Neural crest cell (in vitro differentiated cells): ENCODE measurements around the gene RAB3IL1. TPM values are rescaled to one million over a fixed set of nuclear protein-coding genes. Genes with fewer than 3 reads are reported as not detected.

Experiments
- DNase-seq: peaks from one replicate; pipeline ENCODE4 v3.0.0; 2021; ENCODE audit warnings: low read depth, mixed read lengths, low spot score
- H3K27ac Mint-ChIP-seq: one replicate; pipeline ENCODE4 v1.8.0; 2021; ENCODE audit warnings: mild to moderate bottlenecking, mixed read lengths; ENCODE audit not compliant: unreplicated experiment
- H3K27me3 Mint-ChIP-seq: 2 replicates; pipeline ENCODE4 v1.8.0; 2021; ENCODE audit warnings: low read depth, mild to moderate bottlenecking, mixed read lengths
- H3K36me3 Mint-ChIP-seq: 2 replicates; pipeline ENCODE4 v1.8.0; 2021; ENCODE audit warnings: low read depth, mild to moderate bottlenecking, mixed read lengths
- H3K4me1 Mint-ChIP-seq: 2 replicates; pipeline ENCODE4 v1.8.0; 2021; ENCODE audit warnings: mixed read lengths
- H3K4me3 Mint-ChIP-seq: one replicate; pipeline ENCODE4 v1.8.0; 2021; ENCODE audit warnings: mild to moderate bottlenecking, mixed read lengths
- H3K9me3 Mint-ChIP-seq: 2 replicates; pipeline ENCODE4 v1.8.0; 2021; ENCODE audit warnings: mixed read lengths
- total RNA-seq: library from RNA; stranded (reverse); gene quantifications from 2 replicates; pipeline ENCODE4 v1.2.1, GENCODE V29; 2021
- TF ChIP-seq, protein P1 (sequence below): fragments of 200-600 bp; sonication (generic); conservative IDR thresholded peaks from 2 replicates; pipeline ENCODE4 v1.5.0; 2021; ENCODE audit warnings: antibody characterized with exemption, mild to moderate bottlenecking

RAB3IL1 gene
- total RNA-seq, 1 donor from 2014 or later, result 3.4 TPM

- DNase-seq, result no peak
- H3K36me3 Mint-ChIP-seq, result no peaks in the 10 kb centered on the region
- no peaks in the 10 kb centered on the region for H3K9me3 Mint-ChIP-seq
- H3K4me3 Mint-ChIP-seq, result no peak overlapping the region
- TF ChIP-seq, protein P1, sequence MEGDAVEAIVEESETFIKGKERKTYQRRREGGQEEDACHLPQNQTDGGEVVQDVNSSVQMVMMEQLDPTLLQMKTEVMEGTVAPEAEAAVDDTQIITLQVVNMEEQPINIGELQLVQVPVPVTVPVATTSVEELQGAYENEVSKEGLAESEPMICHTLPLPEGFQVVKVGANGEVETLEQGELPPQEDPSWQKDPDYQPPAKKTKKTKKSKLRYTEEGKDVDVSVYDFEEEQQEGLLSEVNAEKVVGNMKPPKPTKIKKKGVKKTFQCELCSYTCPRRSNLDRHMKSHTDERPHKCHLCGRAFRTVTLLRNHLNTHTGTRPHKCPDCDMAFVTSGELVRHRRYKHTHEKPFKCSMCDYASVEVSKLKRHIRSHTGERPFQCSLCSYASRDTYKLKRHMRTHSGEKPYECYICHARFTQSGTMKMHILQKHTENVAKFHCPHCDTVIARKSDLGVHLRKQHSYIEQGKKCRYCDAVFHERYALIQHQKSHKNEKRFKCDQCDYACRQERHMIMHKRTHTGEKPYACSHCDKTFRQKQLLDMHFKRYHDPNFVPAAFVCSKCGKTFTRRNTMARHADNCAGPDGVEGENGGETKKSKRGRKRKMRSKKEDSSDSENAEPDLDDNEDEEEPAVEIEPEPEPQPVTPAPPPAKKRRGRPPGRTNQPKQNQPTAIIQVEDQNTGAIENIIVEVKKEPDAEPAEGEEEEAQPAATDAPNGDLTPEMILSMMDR, result no peak
- H3K4me1 Mint-ChIP-seq, result no peaks in the 10 kb centered on the region
- H3K27ac Mint-ChIP-seq, result no peak overlapping the region
- H3K27me3 Mint-ChIP-seq, result peaks cover 3% of the 10 kb centered on the region
Measured at GRCh38 chr11:61902313-61902712, 15.1 kb downstream of the RAB3IL1 start.

GRCh38 chr11:61901397-61901796 lies 16.0 kb downstream of the RAB3IL1 start:
- TF ChIP-seq, protein P1, result no peak
- no peak overlapping the region for H3K27ac Mint-ChIP-seq
- no peaks in the 10 kb centered on the region for H3K4me1 Mint-ChIP-seq
- H3K4me3 Mint-ChIP-seq, result no peak overlapping the region
- H3K9me3 Mint-ChIP-seq, result no peaks in the 10 kb centered on the region
- peaks cover 3% of the 10 kb centered on the region for H3K27me3 Mint-ChIP-seq
- no peak for DNase-seq
- no peaks in the 10 kb centered on the region for H3K36me3 Mint-ChIP-seq

- Mint-ChIP-seq H3K9me3 (no peaks in the 10 kb centered on the region), H3K4me1 (no peaks in the 10 kb centered on the region), H3K4me3 (no peak overlapping the region), H3K27ac (peak overlapping the region; percentile 12), H3K27me3 (peaks cover 3% of the 10 kb centered on the region), H3K36me3 (no peaks in the 10 kb centered on the region)
- DNase-seq, result no peak
- TF ChIP-seq, protein P1, result no peak
Measured at GRCh38 chr11:61900251-61900650, 17.1 kb downstream of the RAB3IL1 start.

DNA sequence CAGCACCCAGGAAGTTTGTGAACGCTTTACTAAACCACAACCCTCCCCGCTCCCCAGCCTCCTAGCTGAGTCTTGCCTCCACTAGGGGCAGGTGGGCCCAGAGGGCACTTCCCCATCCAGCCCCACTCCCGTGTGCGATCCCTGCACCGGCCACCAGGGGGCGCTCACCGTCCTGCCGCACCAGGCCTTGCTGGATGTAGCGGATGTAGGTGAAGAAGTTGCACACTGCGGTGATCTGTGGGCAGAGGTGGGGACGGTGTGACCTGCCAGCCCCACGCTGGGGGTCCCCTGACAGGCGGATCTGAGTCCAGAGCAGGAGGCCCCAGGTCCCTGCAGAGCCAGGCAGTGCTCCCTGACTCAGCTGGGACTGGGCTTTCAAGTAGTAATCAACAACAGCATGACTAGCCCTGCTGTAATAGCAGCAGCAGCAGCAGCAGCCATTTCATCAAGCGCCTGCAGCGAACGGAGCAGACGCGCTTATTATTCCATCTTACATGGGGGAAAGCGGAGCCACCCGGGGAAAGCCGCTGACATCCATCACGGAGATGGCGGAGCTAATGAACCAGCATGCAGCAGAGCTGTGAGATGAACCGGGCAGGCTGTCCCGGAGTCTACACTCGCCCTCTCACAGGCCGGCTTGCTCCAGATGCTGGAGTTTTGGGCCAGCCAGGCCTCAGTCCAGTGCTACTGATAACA lies 18.1 kb downstream of the RAB3IL1 start:
- no peak overlapping the region for H3K4me3 Mint-ChIP-seq
- no peaks in the 10 kb centered on the region for H3K4me1 Mint-ChIP-seq
- H3K9me3 Mint-ChIP-seq, result no peaks in the 10 kb centered on the region
- DNase-seq, result peak; percentile 95
- no peaks in the 10 kb centered on the region for H3K36me3 Mint-ChIP-seq
- H3K27me3 Mint-ChIP-seq, result peaks cover 5% of the 10 kb centered on the region
- no peak overlapping the region for H3K27ac Mint-ChIP-seq
- TF ChIP-seq, protein P1, result peak; percentile 100

- Mint-ChIP-seq H3K27me3 (peaks cover 3% of the 10 kb centered on the region), H3K4me1 (no peaks in the 10 kb centered on the region), H3K36me3 (no peaks in the 10 kb centered on the region), H3K9me3 (no peaks in the 10 kb centered on the region), H3K4me3 (no peak overlapping the region), H3K27ac (no peak overlapping the region)
- DNase-seq, result no peak
- TF ChIP-seq, protein P1, result no peak
Measured at GRCh38 chr11:61898247-61898582, 19.2 kb downstream of the RAB3IL1 start.
